ENCODE measurements around the gene SMARCD3. TPM values are rescaled to one million over a fixed set of nuclear protein-coding genes. Genes with fewer than 3 reads are reported as not detected.

SMARCD3 gene
- total and polyA plus RNA-seq, 9 of the 15 experiments (the other 6 are each of a cell fraction or from before 2014, with no cell fraction given) = 0.43 to 3.6 (median 2.6) TPM

DNA sequence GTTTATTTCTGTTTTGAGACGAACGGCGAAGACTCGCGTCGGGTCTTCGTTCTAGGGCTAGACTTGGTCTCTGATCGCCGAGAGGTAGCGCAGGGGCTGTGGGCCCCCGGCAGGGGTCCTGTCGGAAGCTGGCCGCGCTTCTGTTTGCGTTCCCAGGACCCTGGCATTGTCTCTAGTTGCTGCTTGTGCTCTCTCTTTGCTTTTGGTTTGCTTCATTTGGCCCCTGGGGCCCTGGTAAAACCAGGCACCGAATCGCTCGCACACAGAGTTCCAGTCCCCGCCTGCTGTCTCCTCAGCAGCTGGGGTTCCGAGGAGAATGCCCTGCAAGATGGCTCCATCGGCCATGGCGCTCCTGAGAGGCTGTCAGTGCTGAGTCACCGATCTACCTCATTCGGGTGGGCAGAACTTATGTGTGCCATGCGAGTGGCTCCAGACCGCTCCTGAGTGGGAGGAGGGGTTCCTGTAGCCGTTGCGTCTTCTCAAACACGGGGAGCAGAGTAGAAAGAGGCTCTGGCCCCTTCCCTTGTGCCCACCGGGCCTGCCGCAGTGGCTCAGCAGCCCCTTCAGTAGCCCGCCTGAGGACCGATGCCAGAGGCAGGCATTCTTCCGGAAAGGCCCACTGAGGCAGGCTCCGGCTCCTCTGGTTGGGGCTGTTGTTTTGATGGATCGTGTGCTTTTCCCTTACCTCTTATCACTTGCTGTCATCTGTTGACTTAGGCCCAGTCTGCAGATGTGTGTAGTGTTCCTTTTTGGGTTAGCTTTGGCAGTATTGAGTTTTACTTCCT is 15.4 kb downstream of the SMARCD3 start (continued):
- TF ChIP-seq, protein P1, sequence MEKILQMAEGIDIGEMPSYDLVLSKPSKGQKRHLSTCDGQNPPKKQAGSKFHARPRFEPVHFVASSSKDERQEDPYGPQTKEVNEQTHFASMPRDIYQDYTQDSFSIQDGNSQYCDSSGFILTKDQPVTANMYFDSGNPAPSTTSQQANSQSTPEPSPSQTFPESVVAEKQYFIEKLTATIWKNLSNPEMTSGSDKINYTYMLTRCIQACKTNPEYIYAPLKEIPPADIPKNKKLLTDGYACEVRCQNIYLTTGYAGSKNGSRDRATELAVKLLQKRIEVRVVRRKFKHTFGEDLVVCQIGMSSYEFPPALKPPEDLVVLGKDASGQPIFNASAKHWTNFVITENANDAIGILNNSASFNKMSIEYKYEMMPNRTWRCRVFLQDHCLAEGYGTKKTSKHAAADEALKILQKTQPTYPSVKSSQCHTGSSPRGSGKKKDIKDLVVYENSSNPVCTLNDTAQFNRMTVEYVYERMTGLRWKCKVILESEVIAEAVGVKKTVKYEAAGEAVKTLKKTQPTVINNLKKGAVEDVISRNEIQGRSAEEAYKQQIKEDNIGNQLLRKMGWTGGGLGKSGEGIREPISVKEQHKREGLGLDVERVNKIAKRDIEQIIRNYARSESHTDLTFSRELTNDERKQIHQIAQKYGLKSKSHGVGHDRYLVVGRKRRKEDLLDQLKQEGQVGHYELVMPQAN (IDR thresholded peaks at IDR 0.05; ENCODE audit: borderline replicate concordance) = peak; percentile 69; the same call in 1 of the 2 replicates
- TF ChIP-seq TEAD4 (IDR thresholded peaks at IDR 0.05; ENCODE audit: low read length) = peak; percentile 44; the same call in 1 of the 2 replicates
- TF ChIP-seq TEAD4 (CRISPR knock-in tag; IDR thresholded peaks at IDR 0.05; ENCODE audit: borderline replicate concordance) = no peak
- peak; percentile 55; the same call in 1 of the 2 replicates for TF ChIP-seq ZC3H4 (CRISPR knock-in tag; IDR thresholded peaks at IDR 0.05; ENCODE audit: borderline replicate concordance)
- peak; percentile 29; the same call in 1 of the 2 replicates for TF ChIP-seq POLR2AphosphoS5 (IDR thresholded peaks at IDR 0.05; ENCODE audit: control insufficient read depth, insufficient read depth, low read depth, low read length)
- no peak for TF ChIP-seq GABPB2 (CRISPR knock-in tag; conservative IDR thresholded peaks at IDR 0.05)
- TF ChIP-seq FOXK2 (conservative IDR thresholded peaks at IDR 0.05 in 1 of 2, IDR thresholded peaks at IDR 0.05 in 1 of 2; ENCODE audit: low read depth in 2 of 2) = peak; percentile 64 to 68
- TF ChIP-seq, protein P2, sequence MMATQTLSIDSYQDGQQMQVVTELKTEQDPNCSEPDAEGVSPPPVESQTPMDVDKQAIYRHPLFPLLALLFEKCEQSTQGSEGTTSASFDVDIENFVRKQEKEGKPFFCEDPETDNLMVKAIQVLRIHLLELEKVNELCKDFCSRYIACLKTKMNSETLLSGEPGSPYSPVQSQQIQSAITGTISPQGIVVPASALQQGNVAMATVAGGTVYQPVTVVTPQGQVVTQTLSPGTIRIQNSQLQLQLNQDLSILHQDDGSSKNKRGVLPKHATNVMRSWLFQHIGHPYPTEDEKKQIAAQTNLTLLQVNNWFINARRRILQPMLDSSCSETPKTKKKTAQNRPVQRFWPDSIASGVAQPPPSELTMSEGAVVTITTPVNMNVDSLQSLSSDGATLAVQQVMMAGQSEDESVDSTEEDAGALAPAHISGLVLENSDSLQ (IDR thresholded peaks at IDR 0.05) = peak; percentile 63
- TF ChIP-seq YY1 (IDR thresholded peaks at IDR 0.05; ENCODE audit: borderline replicate concordance in 1 of 3, control insufficient read depth in 1 of 3, extremely low read depth in 1 of 3, insufficient read depth in 3 of 3, insufficient read length in 1 of 3, insufficient replicate concordance in 2 of 3, low read depth in 1 of 3, low read length in 2 of 3) = peak; percentile 55 to 92 (median 83)
- no peak for TF ChIP-seq HMG20B (CRISPR knock-in tag; IDR thresholded peaks at IDR 0.05)
- TF ChIP-seq MAFK (IDR thresholded peaks at IDR 0.05; ENCODE audit: low read length) = peak; percentile 72
- TF ChIP-seq, protein P3, sequence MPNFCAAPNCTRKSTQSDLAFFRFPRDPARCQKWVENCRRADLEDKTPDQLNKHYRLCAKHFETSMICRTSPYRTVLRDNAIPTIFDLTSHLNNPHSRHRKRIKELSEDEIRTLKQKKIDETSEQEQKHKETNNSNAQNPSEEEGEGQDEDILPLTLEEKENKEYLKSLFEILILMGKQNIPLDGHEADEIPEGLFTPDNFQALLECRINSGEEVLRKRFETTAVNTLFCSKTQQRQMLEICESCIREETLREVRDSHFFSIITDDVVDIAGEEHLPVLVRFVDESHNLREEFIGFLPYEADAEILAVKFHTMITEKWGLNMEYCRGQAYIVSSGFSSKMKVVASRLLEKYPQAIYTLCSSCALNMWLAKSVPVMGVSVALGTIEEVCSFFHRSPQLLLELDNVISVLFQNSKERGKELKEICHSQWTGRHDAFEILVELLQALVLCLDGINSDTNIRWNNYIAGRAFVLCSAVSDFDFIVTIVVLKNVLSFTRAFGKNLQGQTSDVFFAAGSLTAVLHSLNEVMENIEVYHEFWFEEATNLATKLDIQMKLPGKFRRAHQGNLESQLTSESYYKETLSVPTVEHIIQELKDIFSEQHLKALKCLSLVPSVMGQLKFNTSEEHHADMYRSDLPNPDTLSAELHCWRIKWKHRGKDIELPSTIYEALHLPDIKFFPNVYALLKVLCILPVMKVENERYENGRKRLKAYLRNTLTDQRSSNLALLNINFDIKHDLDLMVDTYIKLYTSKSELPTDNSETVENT (CRISPR knock-in tag; IDR thresholded peaks at IDR 0.05) = peak; percentile 31; the same call in 1 of the 2 replicates
- TF ChIP-seq ZBTB17 (CRISPR knock-in tag; IDR thresholded peaks at IDR 0.05) = peak; percentile 71
- peak; percentile 57; the same call in 1 of the 2 replicates for TF ChIP-seq DPF2 (IDR thresholded peaks at IDR 0.05)
- peak; percentile 43 for TF ChIP-seq ZBTB7A (IDR thresholded peaks at IDR 0.05; ENCODE audit: borderline replicate concordance, control insufficient read depth, low read depth, low read length)
- peak; percentile 55 for TF ChIP-seq RBBP5 (IDR thresholded peaks at IDR 0.05; ENCODE audit: borderline replicate concordance, insufficient read depth, low read length, poor library complexity, severe bottlenecking)
- peak; percentile 75 for TF ChIP-seq ZNF316 (IDR thresholded peaks at IDR 0.05)
- TF ChIP-seq CTBP1 (IDR thresholded peaks at IDR 0.05; ENCODE audit: borderline replicate concordance) = peak; percentile 77
- TF ChIP-seq, protein P4, sequence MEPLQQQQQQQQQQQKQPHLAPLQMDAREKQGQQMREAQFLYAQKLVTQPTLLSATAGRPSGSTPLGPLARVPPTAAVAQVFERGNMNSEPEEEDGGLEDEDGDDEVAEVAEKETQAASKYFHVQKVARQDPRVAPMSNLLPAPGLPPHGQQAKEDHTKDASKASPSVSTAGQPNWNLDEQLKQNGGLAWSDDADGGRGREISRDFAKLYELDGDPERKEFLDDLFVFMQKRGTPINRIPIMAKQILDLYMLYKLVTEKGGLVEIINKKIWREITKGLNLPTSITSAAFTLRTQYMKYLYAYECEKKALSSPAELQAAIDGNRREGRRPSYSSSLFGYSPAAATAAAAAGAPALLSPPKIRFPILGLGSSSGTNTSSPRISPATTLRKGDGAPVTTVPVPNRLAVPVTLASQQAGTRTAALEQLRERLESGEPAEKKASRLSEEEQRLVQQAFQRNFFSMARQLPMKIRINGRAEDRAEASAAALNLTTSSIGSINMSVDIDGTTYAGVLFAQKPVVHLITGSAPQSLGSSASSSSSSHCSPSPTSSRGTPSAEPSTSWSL (CRISPR knock-in tag; IDR thresholded peaks at IDR 0.05; ENCODE audit: borderline replicate concordance) = no peak

Measured in K562 (cell line).